ENCODE results near the gene NAA11. TPM values are rescaled to one million over a fixed set of nuclear protein-coding genes. Genes with fewer than 3 reads are reported as not detected.

NAA11 gene
- total and polyA plus RNA-seq, 7 donors, result not detected

DNA sequence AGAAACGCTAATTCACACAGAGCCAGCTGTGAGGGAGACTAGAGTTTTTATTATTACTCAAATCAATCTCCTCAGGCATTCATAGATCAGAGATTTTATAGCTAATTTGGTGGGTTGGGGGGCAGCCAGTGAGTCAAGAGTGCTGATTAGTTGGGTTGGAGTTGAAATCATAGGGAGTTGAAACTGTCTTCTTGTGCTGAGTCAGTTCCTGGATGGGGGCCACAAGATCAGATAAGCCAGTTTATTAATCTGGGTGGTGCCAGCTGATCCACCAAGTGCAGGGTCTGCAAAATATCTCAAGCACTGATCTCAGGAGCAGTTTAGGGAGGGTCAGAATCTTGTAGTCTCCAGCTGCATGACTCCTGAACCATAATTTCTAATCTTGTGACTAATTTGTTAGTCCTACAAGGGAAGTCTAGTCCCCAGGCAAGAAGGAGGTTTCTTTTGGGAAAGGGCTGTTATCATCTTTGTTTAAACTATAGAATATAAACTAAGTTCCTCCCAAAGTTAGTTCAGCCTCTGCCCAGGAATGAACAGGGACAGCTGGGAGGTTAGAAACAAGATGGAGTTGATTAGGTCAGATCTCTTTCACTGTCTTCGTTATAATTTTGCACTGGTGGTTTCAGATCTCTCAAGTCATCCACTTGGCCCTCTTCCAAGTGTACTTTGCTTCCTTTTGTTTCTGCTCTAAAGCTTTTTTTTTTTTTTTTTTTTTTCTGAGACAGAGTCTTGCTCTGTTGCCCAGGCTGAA, 5.4 kb upstream of the NAA11 start:
- DNase-seq, result no peak
- TF ChIP-seq EP300 (IDR thresholded peaks at IDR 0.05), result no peak
- no peaks in the 10 kb centered on the region for H3K27me3 ChIP-seq
- intact Hi-C loops (cut with DNase I), result no loop called here
- no peaks in the 10 kb centered on the region for H3K36me3 ChIP-seq
- H3K27ac ChIP-seq, result no peak overlapping the region
- H3K9me3 ChIP-seq, result no peaks in the 10 kb centered on the region
- H3K4me1 ChIP-seq, result no peaks in the 10 kb centered on the region
- 44 to 48% methylated on average over 2 of the region's 2 CpGs for WGBS, 2 donors
- H3K4me3 ChIP-seq, result no peak overlapping the region

DNA sequence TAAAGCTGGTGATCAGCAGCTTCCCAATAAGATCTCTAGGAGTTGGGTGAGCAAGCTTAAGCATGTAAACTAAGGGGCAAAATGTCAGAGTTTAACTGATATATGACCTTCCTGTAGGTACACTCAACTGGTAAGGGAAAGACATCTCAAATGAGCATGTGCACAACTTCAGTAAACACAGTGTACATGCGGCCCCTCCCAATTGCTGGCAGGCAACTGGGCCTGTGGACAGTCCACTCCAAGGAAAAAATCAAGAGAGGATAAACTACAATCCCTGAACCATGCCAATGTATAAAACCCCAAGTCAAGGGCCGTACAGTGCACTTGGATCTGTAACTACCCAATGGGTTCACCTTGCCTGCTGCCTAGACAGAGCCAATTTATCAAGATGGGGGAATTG, 4.9 kb upstream of the NAA11 start:
- 83 to 88% methylated on average over 2 of the region's 2 CpGs for WGBS, 2 donors
- Histone ChIP-seq H3K27me3 (no peaks in the 10 kb centered on the region), H3K27ac (no peak overlapping the region)

DNA sequence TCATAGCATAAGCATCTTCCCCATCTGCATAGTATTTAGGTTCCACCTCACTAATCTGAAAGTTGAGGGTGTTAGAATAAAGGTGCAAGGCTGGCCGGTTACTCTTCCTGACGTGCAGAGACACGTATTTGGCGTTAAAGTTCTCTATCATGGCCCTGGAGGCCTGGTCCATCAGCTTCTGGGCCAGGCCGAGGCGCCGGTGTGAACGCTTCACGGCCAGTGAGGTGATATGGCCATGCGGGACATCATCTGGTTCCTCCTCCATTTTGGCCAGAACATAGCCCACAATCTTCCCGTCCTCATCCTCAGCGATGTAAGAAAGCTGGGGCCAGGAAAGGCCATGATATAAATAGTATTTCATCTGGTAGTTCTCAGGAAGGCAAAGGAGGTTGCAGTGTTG, 425 bp downstream of the NAA11 start:
- H3K36me3 ChIP-seq, result no peaks in the 10 kb centered on the region
- H3K27ac ChIP-seq, result no peak overlapping the region
- intact Hi-C loops (cut with DNase I), result no loop called here
- H3K27me3 ChIP-seq, result no peaks in the 10 kb centered on the region
- WGBS, 2 donors, result 93 to 95% methylated on average over 12 of the region's 12 CpGs
- H3K9me3 ChIP-seq, result no peaks in the 10 kb centered on the region
- DNase-seq, result no peak
- TF ChIP-seq POLR2A (IDR thresholded peaks at IDR 0.05), result no peak
- H3K4me1 ChIP-seq, result no peaks in the 10 kb centered on the region
- no peak overlapping the region for H3K4me3 ChIP-seq

More for the DNA sequence above, 4.9 kb upstream of the NAA11 start:
- H3K4me3 ChIP-seq, result no peak overlapping the region
- no peak for DNase-seq
- no peaks in the 10 kb centered on the region for H3K36me3 ChIP-seq
- intact Hi-C loops (cut with DNase I), result no loop called here
- H3K4me1 ChIP-seq, result no peaks in the 10 kb centered on the region
- TF ChIP-seq POLR2A (IDR thresholded peaks at IDR 0.05), result no peak
- no peak for TF ChIP-seq POLR2AphosphoS5 (IDR thresholded peaks at IDR 0.05)
- TF ChIP-seq EP300 (IDR thresholded peaks at IDR 0.05), result no peak
- TF ChIP-seq, protein P1, sequence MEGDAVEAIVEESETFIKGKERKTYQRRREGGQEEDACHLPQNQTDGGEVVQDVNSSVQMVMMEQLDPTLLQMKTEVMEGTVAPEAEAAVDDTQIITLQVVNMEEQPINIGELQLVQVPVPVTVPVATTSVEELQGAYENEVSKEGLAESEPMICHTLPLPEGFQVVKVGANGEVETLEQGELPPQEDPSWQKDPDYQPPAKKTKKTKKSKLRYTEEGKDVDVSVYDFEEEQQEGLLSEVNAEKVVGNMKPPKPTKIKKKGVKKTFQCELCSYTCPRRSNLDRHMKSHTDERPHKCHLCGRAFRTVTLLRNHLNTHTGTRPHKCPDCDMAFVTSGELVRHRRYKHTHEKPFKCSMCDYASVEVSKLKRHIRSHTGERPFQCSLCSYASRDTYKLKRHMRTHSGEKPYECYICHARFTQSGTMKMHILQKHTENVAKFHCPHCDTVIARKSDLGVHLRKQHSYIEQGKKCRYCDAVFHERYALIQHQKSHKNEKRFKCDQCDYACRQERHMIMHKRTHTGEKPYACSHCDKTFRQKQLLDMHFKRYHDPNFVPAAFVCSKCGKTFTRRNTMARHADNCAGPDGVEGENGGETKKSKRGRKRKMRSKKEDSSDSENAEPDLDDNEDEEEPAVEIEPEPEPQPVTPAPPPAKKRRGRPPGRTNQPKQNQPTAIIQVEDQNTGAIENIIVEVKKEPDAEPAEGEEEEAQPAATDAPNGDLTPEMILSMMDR (IDR thresholded peaks at IDR 0.05), result no peak
- H3K9me3 ChIP-seq, result no peaks in the 10 kb centered on the region

DNA sequence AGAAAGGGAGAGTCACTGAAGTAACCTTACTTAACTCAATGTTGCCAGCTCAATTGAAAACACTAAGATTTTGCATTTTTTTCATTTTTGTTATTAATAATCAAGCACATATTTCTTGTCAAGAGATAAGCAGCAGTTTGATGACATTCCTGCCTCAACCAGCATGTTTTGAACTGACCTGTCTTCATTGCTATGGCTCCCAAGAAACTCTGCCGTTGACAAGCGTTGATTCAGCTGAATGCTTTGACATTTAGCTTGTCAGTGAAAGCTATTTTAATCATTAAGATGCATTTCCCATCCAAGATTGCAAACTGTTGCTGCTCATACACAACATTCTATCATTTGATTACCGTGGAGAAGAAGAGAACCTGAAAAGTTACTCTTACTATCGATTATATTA, 5.9 kb downstream of the NAA11 start:
- no peak overlapping the region for H3K4me3 ChIP-seq
- DNase-seq, result no peak
- H3K4me1 ChIP-seq, result no peaks in the 10 kb centered on the region
- 83 to 94% methylated on average over 4 of the region's 4 CpGs for WGBS, 2 donors
- no peaks in the 10 kb centered on the region for H3K9me3 ChIP-seq
- H3K27ac ChIP-seq, result no peak overlapping the region
- no peaks in the 10 kb centered on the region for H3K27me3 ChIP-seq
- TF ChIP-seq POLR2AphosphoS5 (IDR thresholded peaks at IDR 0.05) (no peak), POLR2A (IDR thresholded peaks at IDR 0.05) (no peak), EP300 (IDR thresholded peaks at IDR 0.05) (no peak)
- TF ChIP-seq, protein P1 (IDR thresholded peaks at IDR 0.05), result no peak
- H3K36me3 ChIP-seq, result no peaks in the 10 kb centered on the region
- intact Hi-C loops (cut with DNase I), result no loop called here

DNA sequence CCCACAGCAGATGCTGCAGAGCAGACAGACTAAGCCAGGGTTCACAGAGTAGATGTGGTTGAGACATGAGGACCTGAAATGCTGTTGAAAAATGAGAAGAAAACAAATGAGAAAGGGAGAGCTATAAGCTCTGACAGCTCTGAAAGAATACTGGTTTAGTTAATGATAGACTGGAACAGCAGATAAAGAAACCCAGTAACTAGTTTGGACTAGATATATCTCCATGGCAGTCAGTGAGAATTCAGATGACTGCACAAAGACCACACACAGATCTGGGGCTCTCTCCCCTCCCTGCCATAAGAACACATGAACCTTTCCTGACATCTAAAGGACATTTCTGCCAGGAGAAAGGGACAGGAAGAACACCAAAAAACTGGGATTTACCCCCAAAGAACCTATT, 8.2 kb downstream of the NAA11 start:
- H3K9me3 ChIP-seq, result no peaks in the 10 kb centered on the region
- TF ChIP-seq POLR2A (IDR thresholded peaks at IDR 0.05), result no peak
- TF ChIP-seq, protein P1 (IDR thresholded peaks at IDR 0.05), result no peak
- no peak for TF ChIP-seq EP300 (IDR thresholded peaks at IDR 0.05)
- TF ChIP-seq POLR2AphosphoS5 (IDR thresholded peaks at IDR 0.05), result no peak
- H3K4me1 ChIP-seq, result no peaks in the 10 kb centered on the region
- no peaks in the 10 kb centered on the region for H3K36me3 ChIP-seq
- intact Hi-C loops (cut with DNase I), result no loop called here
- H3K4me3 ChIP-seq, result no peak overlapping the region
- DNase-seq, result no peak
- no peak overlapping the region for H3K27ac ChIP-seq
- H3K27me3 ChIP-seq, result no peaks in the 10 kb centered on the region

DNA sequence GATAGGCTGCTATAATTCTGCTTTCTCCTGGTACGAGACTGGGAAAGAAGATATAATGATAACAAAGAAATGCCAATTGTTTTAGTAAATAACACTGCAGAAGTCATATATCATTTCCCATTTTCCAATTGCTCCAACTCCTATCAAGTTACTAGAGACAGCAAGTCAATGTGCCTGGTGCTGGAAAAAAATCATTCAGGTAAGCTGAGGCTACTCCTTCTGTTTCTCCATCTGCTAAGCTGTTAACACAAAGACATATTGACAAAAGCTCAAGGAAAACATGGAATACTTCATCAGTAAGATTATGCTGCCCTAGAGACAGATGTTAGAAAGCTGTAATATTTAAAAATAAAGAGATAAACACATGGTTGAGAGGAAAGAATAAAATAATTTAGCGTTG, 10.0 kb downstream of the NAA11 start:
- WGBS, 2 donors, result 81 to 86% methylated on average over 2 of the region's 2 CpGs
- H3K9me3 ChIP-seq, result no peaks in the 10 kb centered on the region
- H3K27me3 ChIP-seq, result no peaks in the 10 kb centered on the region
- H3K4me3 ChIP-seq, result no peak overlapping the region
- intact Hi-C loops (cut with DNase I), result no loop called here
- no peak for DNase-seq
- H3K36me3 ChIP-seq, result no peaks in the 10 kb centered on the region
- TF ChIP-seq POLR2AphosphoS5 (IDR thresholded peaks at IDR 0.05), result no peak
- TF ChIP-seq, protein P1 (IDR thresholded peaks at IDR 0.05), result no peak
- TF ChIP-seq EP300 (IDR thresholded peaks at IDR 0.05), result no peak
- no peak for TF ChIP-seq POLR2A (IDR thresholded peaks at IDR 0.05)
- no peak overlapping the region for H3K27ac ChIP-seq
- no peaks in the 10 kb centered on the region for H3K4me1 ChIP-seq

Measured in sigmoid colon (tissue), 7 donors.